ENCODE results near the gene TST.

Gene TST

GRCh38 chr22:37060801-37061610, 41.8 kb upstream of the TST start:
- no peak overlapping the region for H3K4me3 ChIP-seq (ENCODE audit: low read depth in 1 of 2, low read length in 2 of 2)
- H3K36me3 ChIP-seq (ENCODE audit: control insufficient read depth in 1 of 2, insufficient read depth in 2 of 2, low read length in 2 of 2) = peaks cover 19 to 53% of the 10 kb centered on the region in 2 donors
- H3K4me1 ChIP-seq (ENCODE audit: control insufficient read depth in 1 of 2, insufficient read depth in 2 of 2, low read length in 2 of 2) = no peaks in the 10 kb centered on the region
- H3K27me3 ChIP-seq (ENCODE audit: low read depth, low read length) = no peaks in the 10 kb centered on the region
- no peak overlapping the region for H3K27ac ChIP-seq (ENCODE audit: low read length)
- H3K9me3 ChIP-seq (ENCODE audit: control insufficient read depth in 1 of 2, low read length in 2 of 2) = no peaks in the 10 kb centered on the region

DNA sequence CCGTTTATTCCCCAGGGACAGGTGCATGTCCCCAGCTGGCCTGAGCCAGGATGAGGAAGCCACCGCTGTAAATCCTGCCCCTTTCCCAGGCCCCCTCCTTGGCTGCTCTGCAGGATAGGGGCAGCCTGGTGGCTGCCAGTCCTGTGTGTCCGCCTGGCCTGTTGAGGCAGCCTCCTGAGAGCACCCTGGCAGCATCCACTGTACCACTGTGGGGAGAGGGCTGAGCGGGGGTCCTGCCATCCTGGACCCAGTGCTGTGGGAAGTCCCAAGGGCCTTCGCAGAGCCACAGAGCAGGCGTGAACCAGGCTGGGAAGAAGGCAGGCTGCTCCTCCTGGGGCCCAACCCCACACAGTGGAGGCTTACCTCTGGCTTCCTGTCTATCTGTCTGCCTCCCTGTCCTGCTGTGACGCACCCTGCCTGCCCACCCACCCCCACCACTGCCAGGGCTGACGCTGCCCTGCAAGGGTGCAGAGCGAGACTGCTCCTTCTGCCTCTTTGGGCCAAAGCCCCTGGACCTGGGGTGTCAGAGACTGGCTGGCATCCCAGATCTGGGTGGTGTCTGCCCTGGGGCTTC, 40.7 kb upstream of the TST start:
- H3K27ac ChIP-seq (ENCODE audit: low read length) = no peak overlapping the region
- peaks cover 20 to 62% of the 10 kb centered on the region in 2 donors for H3K36me3 ChIP-seq (ENCODE audit: control insufficient read depth in 1 of 2, insufficient read depth in 2 of 2, low read length in 2 of 2)
- no peaks in the 10 kb centered on the region for H3K4me1 ChIP-seq (ENCODE audit: control insufficient read depth in 1 of 2, insufficient read depth in 2 of 2, low read length in 2 of 2)

DNA sequence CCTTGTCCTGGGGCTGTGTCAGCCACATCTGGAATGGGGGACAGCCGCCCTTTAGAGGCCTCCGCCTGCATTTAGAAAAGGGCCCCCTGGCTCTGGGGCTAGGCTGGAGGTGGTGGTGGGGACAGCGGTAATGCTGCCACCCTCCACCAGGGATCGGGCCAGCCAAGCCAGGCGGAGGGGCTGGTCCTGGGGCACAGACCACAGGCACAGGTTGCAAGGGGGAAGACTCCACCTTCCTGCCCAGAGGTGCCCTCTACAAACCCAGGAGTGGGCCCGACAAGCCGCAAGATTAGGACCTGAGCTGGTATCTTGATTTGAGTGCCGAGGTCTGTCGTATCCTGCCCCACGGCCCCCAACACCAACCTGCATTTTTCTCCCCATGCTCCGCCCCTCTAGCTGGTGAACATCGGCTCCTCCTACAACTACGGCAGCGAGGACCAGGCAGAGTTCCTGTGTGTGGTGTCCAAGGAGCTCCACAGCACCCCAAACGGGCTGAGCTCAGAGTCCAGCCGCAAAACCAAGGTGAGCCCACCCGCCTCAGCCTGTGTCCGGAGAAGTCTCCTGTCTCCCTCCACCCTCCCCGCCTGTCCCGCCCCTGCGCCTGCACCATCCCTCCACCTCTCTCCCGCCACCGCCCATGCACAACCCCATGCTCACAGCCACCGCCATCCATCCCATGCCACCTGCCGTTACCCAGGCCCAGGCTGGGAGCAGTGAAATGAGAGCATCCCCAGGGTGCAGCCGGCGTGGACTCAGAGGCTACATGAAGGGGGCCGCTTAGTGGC, 39.9 kb upstream of the TST start:
- Histone ChIP-seq H3K9me3 (ENCODE audit: control insufficient read depth in 1 of 2, low read length in 2 of 2) (no peaks in the 10 kb centered on the region), H3K27me3 (ENCODE audit: low read depth, low read length) (no peaks in the 10 kb centered on the region), H3K4me1 (ENCODE audit: control insufficient read depth in 1 of 2, insufficient read depth in 2 of 2, low read length in 2 of 2) (no peaks in the 10 kb centered on the region), H3K4me3 (ENCODE audit: low read depth in 1 of 2, low read length in 2 of 2) (no peak overlapping the region), H3K36me3 (ENCODE audit: control insufficient read depth in 1 of 2, insufficient read depth in 2 of 2, low read length in 2 of 2) (peaks cover 20 to 62% of the 10 kb centered on the region in 2 donors), H3K27ac (ENCODE audit: low read length) (no peak overlapping the region)

More for the DNA sequence above, 40.7 kb upstream of the TST start:
- no peak overlapping the region for H3K4me3 ChIP-seq (ENCODE audit: low read depth in 1 of 2, low read length in 2 of 2)
- no peaks in the 10 kb centered on the region for H3K9me3 ChIP-seq (ENCODE audit: control insufficient read depth in 1 of 2, low read length in 2 of 2)
- no peaks in the 10 kb centered on the region for H3K27me3 ChIP-seq (ENCODE audit: low read depth, low read length)

DNA sequence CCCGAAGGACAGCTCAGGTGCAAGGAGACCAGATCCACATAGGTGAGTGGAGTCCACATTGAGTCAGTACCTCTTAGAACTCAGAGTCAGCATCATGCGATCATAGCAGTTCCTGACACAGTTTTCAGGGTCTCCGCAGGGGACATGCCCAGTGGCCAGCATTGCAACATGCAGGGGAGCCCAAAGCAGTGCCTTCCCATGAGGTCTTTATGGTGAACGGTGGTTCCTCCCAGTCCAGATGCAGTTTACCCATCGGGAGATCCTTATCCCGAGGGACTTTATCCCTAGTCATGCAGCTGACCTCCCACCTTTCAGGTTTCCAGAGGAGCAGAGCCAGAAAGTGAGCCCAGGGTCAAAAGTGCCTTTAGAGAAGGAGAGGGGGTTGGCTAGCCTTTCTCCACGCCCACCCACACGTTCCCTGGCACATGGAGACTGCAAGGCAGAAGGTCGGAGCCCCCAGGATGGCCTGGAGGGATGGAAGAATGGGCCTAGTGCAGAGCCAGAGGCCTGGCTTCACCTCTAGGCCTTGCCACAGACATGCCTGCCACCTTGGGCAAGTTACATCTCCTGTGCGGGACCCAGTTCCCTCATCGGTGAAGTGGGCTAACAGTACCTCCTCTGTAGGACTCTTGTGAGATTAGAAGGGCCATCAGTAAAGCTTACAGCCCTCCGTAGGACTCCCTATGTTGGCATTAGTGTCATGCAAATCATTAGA, 38.7 kb upstream of the TST start:
- peaks cover 0 to under 1% of the 10 kb centered on the region in 2 donors for H3K4me1 ChIP-seq (ENCODE audit: control insufficient read depth in 1 of 2, insufficient read depth in 2 of 2, low read length in 2 of 2)
- no peak overlapping the region for H3K4me3 ChIP-seq (ENCODE audit: low read depth in 1 of 2, low read length in 2 of 2)
- no peak overlapping the region for H3K27ac ChIP-seq (ENCODE audit: low read length)
- H3K9me3 ChIP-seq (ENCODE audit: control insufficient read depth in 1 of 2, low read length in 2 of 2) = no peaks in the 10 kb centered on the region
- peaks cover 20 to 62% of the 10 kb centered on the region in 2 donors for H3K36me3 ChIP-seq (ENCODE audit: control insufficient read depth in 1 of 2, insufficient read depth in 2 of 2, low read length in 2 of 2)
- no peaks in the 10 kb centered on the region for H3K27me3 ChIP-seq (ENCODE audit: low read depth, low read length)

DNA sequence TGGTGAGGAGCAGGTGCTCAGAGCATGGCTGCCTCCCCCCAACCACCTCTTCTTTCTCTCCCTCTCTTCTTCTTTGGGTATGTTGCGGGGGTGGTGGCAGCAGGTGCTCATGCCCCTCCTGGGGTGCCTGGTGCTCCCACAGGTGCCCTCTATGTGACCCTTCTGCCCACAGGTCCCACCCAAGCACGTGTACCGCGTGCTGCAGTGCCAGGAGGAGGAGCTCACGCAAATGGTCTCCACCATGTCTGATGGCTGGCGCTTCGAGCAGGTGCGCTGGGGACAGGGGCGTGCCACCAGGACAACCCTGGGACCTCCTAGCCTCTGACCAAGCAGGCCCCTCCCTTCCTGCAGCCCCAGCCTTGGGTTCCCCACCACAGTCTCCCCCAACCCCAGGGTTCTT, 38.0 kb upstream of the TST start:
- peaks cover 20 to 62% of the 10 kb centered on the region in 2 donors for H3K36me3 ChIP-seq (ENCODE audit: control insufficient read depth in 1 of 2, insufficient read depth in 2 of 2, low read length in 2 of 2)
- H3K4me1 ChIP-seq (ENCODE audit: control insufficient read depth in 1 of 2, insufficient read depth in 2 of 2, low read length in 2 of 2) = peaks cover 0 to 8% of the 10 kb centered on the region in 2 donors
- no peaks in the 10 kb centered on the region for H3K27me3 ChIP-seq (ENCODE audit: low read depth, low read length)
- H3K4me3 ChIP-seq (ENCODE audit: low read depth in 1 of 2, low read length in 2 of 2) = no peak overlapping the region
- H3K9me3 ChIP-seq (ENCODE audit: control insufficient read depth in 1 of 2, low read length in 2 of 2) = no peaks in the 10 kb centered on the region
- no peak overlapping the region for H3K27ac ChIP-seq (ENCODE audit: low read length)

- no peak overlapping the region for H3K27ac ChIP-seq (ENCODE audit: low read length)
- H3K9me3 ChIP-seq (ENCODE audit: control insufficient read depth in 1 of 2, low read length in 2 of 2) = no peaks in the 10 kb centered on the region
- H3K4me3 ChIP-seq (ENCODE audit: low read depth in 1 of 2, low read length in 2 of 2) = no peak overlapping the region
- H3K4me1 ChIP-seq (ENCODE audit: control insufficient read depth in 1 of 2, insufficient read depth in 2 of 2, low read length in 2 of 2) = peaks cover 0 to 14% of the 10 kb centered on the region in 2 donors
- no peaks in the 10 kb centered on the region for H3K27me3 ChIP-seq (ENCODE audit: low read depth, low read length)
- peaks cover 20 to 58% of the 10 kb centered on the region in 2 donors for H3K36me3 ChIP-seq (ENCODE audit: control insufficient read depth in 1 of 2, insufficient read depth in 2 of 2, low read length in 2 of 2)
Observed at GRCh38 chr22:37056246-37056645, 37.0 kb upstream of the TST start.

DNA sequence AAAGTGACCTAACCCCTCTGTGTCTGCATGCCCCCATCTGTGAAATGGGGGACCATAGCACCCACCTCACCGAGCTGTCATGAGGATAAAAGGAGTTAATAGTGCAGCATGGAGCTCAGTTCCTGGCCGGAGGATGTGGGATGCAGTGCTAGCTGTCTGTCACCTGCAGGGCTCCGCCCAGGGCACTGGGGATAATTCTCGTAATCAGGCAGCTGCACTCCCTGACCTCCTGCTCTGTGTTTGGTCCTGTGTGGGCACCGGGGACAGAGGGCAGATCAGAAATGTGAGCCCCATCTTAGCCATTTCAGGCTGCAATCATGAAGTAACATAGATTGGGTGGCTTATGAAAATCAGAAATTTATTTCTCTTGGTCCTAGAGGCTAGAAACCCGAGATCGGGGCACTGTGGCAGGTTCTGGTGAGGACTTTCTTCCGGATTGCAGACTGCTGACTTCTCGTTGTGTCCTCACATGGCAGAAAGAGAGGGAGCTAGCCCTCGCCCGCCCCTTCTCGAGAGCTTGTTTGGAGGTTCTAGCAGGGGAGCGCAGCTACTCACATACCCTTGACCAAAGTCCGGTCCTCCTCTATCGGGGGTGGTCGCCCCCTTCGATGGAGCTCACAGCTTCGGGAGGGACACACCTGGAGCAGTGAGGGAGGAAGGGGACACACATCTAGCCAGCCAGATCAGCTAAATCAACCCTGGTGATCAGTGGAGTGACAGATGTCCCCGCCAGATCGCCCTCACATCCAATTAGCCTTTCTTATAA, 35.5 kb upstream of the TST start:
- peaks cover 20 to 47% of the 10 kb centered on the region in 2 donors for H3K36me3 ChIP-seq (ENCODE audit: control insufficient read depth in 1 of 2, insufficient read depth in 2 of 2, low read length in 2 of 2)
- no peaks in the 10 kb centered on the region for H3K9me3 ChIP-seq (ENCODE audit: control insufficient read depth in 1 of 2, low read length in 2 of 2)
- no peaks in the 10 kb centered on the region for H3K27me3 ChIP-seq (ENCODE audit: low read depth, low read length)
- H3K4me3 ChIP-seq (ENCODE audit: low read depth in 1 of 2, low read length in 2 of 2) = no peak overlapping the region
- H3K4me1 ChIP-seq (ENCODE audit: control insufficient read depth in 1 of 2, insufficient read depth in 2 of 2, low read length in 2 of 2) = peaks cover 0 to 14% of the 10 kb centered on the region in 2 donors
- H3K27ac ChIP-seq (ENCODE audit: low read length) = no peak overlapping the region

DNA sequence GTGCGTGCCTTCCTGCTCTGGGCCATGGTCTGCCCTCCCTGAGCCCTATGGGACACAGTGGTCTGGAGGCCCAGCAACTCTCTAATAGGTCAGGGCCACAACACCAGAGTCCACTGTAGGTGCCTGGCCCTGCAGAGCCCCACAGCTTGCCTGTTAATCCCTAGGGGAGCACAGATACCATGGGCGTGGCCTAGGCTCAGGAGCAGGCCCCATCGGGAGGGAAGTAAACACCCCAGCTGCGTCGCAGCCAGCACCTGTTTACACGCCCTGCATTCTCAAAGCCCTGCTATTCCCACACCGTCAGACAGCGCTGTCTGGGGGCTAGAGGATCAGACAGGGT, 34.8 kb upstream of the TST start:
- no peaks in the 10 kb centered on the region for H3K27me3 ChIP-seq (ENCODE audit: low read depth, low read length)
- no peaks in the 10 kb centered on the region for H3K9me3 ChIP-seq (ENCODE audit: control insufficient read depth in 1 of 2, low read length in 2 of 2)
- no peak overlapping the region for H3K4me3 ChIP-seq (ENCODE audit: low read depth in 1 of 2, low read length in 2 of 2)
- H3K4me1 ChIP-seq (ENCODE audit: control insufficient read depth in 1 of 2, insufficient read depth in 2 of 2, low read length in 2 of 2) = peaks cover 0 to 14% of the 10 kb centered on the region in 2 donors
- no peak overlapping the region for H3K27ac ChIP-seq (ENCODE audit: low read length)
- H3K36me3 ChIP-seq (ENCODE audit: control insufficient read depth in 1 of 2, insufficient read depth in 2 of 2, low read length in 2 of 2) = peaks cover 20 to 39% of the 10 kb centered on the region in 2 donors

DNA sequence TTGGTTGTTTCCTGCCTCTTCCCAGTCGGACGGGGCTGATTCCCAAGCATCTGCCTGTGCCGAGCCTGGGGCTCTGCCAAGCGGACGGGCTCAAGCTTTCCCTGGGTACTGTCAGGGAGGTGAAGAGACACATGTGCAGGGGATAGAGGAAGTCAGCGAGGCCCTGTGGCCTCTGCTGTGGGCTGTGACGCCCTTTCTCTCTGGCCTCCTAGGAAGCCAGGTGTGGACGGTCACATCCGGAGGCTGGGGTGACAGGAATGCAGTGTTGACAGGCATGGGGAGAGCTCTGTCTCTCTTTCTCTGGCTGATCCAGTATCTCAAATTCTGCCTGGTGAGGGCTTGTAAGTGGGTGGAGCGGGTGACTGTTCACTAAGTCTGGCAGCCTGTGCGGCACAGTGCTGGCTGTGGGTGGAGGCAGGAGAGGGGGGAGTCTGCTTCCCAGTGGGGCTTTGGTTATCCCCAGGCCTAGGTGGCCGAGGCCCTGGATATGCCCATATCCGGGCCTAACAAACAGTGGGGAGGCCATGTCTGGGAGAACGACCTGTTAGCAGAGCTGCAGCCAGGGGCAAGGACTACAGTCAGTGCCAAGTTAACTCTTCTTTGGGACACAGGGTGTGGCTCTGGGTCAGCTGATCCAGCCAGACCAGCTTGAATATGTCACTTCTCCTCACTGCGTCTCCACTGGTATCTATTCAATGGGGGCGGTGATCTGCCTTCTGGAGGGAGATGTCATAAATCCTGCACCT, 34.2 kb upstream of the TST start:
- Histone ChIP-seq H3K27ac (ENCODE audit: low read length) (no peak overlapping the region), H3K36me3 (ENCODE audit: control insufficient read depth in 1 of 2, insufficient read depth in 2 of 2, low read length in 2 of 2) (peaks cover 20 to 34% of the 10 kb centered on the region in 2 donors), H3K4me1 (ENCODE audit: control insufficient read depth in 1 of 2, insufficient read depth in 2 of 2, low read length in 2 of 2) (peaks cover 0 to 14% of the 10 kb centered on the region in 2 donors), H3K4me3 (ENCODE audit: low read depth in 1 of 2, low read length in 2 of 2) (no peak overlapping the region), H3K9me3 (ENCODE audit: control insufficient read depth in 1 of 2, low read length in 2 of 2) (no peaks in the 10 kb centered on the region), H3K27me3 (ENCODE audit: low read depth, low read length) (no peaks in the 10 kb centered on the region)
